ENCODE results near the gene RARG.

Gene RARG

DNA sequence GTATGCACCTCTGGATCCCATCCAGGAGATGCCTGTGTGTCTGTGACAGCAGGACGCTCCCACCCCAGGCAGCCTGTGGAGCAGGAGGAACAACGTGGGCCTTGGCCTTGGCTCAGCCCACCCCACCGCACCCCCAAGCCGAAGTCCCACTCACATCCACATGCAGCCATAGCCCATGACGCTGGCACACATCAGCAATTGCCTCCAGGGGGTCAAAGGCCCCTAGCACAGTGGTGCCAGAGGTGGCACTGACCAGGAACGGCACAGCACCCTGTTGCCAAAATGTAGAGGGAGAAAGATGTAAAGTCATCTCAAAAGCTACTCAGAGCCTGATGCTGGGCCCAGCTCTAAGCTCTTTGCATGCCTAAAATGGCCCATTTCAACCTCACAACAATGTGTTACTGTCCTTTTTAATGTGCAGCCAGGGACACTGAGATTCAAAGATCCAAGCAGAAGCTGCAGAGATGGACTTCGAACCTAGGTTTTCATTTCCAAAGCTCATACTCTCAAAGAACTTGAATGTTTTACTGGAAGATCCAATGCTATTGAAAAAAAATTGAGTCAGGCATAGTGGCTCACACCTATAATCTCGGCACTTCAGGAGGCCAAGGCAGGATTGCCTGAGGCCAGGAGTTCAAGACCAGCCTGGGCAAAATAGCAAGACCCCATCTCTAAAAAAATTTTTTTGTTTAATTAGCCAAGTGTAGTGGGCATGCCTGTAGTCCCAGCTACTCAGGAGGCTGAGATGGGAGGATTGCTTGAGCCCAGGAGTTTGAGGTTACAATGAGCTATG, 70.7 kb downstream of the RARG start:
- TF ChIP-seq TCF12 (IDR thresholded peaks at IDR 0.05; ENCODE audit: low read depth) (no peak), EP300 (IDR thresholded peaks at IDR 0.05; ENCODE audit: borderline replicate concordance) (no peak), RAD21 (IDR thresholded peaks at IDR 0.05; ENCODE audit: low read depth) (no peak), YY1 (IDR thresholded peaks at IDR 0.05; ENCODE audit: low read depth) (no peak), CEBPB (IDR thresholded peaks at IDR 0.05) (no peak), EGR1 (IDR thresholded peaks at IDR 0.05) (no peak), CREB1 (IDR thresholded peaks at IDR 0.05; ENCODE audit: low read depth) (no peak), NFIC (IDR thresholded peaks at IDR 0.05) (no peak)

GRCh38 chr12:53160673-53161072, 71.3 kb downstream of the RARG start:
- TF ChIP-seq TAF1 (IDR thresholded peaks at IDR 0.05; ENCODE audit: low read depth): no peak
- no peak for TF ChIP-seq CEBPB (IDR thresholded peaks at IDR 0.05)
- no peak for TF ChIP-seq ZBTB7A (IDR thresholded peaks at IDR 0.05; ENCODE audit: low read depth)
- no peak for TF ChIP-seq NFIC (IDR thresholded peaks at IDR 0.05)
- TF ChIP-seq RAD21 (IDR thresholded peaks at IDR 0.05; ENCODE audit: low read depth): no peak
- no peak for TF ChIP-seq YY1 (IDR thresholded peaks at IDR 0.05; ENCODE audit: low read depth)
- TF ChIP-seq, protein P1, sequence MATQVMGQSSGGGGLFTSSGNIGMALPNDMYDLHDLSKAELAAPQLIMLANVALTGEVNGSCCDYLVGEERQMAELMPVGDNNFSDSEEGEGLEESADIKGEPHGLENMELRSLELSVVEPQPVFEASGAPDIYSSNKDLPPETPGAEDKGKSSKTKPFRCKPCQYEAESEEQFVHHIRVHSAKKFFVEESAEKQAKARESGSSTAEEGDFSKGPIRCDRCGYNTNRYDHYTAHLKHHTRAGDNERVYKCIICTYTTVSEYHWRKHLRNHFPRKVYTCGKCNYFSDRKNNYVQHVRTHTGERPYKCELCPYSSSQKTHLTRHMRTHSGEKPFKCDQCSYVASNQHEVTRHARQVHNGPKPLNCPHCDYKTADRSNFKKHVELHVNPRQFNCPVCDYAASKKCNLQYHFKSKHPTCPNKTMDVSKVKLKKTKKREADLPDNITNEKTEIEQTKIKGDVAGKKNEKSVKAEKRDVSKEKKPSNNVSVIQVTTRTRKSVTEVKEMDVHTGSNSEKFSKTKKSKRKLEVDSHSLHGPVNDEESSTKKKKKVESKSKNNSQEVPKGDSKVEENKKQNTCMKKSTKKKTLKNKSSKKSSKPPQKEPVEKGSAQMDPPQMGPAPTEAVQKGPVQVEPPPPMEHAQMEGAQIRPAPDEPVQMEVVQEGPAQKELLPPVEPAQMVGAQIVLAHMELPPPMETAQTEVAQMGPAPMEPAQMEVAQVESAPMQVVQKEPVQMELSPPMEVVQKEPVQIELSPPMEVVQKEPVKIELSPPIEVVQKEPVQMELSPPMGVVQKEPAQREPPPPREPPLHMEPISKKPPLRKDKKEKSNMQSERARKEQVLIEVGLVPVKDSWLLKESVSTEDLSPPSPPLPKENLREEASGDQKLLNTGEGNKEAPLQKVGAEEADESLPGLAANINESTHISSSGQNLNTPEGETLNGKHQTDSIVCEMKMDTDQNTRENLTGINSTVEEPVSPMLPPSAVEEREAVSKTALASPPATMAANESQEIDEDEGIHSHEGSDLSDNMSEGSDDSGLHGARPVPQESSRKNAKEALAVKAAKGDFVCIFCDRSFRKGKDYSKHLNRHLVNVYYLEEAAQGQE (IDR thresholded peaks at IDR 0.05; ENCODE audit: low read depth): no peak

Data from Ishikawa (cell line).